ENCODE measurements around the gene GHRHR. TPM values are rescaled to one million over a fixed set of nuclear protein-coding genes. Genes with fewer than 3 reads are reported as not detected.

The GHRHR gene
- total and polyA plus RNA-seq, 2 of the 4 experiments (the other 2 are of a cell fraction), result not detected

DNA sequence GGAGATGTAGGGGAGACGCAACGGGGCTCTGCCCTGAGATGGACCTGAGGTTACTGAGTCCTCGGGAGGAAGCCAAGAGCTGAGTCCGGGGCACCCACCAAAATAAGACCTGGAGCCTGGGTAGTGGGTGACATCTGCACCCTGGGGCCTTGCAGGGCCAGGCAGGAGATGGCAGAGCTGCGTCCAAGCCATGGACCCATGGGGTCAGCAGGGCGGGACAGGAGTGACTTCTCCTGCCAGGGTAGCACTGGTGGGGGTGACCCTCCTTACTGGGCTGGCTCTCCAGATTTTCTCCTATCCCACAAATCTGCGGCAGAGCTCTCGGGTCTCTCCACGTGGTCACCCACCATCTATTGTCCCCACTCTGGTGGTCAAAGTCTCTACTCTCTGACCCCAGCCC, 2.1 kb downstream of the GHRHR start:
- H3K23ac ChIP-seq (ENCODE audit: low read depth, low read length), result no peak overlapping the region
- no peak overlapping the region for H3K18ac ChIP-seq (ENCODE audit: low read depth, low read length)
- no peak overlapping the region for H3K4me2 ChIP-seq (ENCODE audit: low read depth, low read length)
- H3K79me1 ChIP-seq (ENCODE audit: low read depth in 1 of 2, low read length in 2 of 2), result no peaks in the 10 kb centered on the region
- H3K27ac ChIP-seq (ENCODE audit: insufficient read depth, low read length), result no peak overlapping the region
- no peak overlapping the region for H2BK5ac ChIP-seq (ENCODE audit: low read depth, low read length, poor library complexity, severe bottlenecking)
- no peak overlapping the region for H3K14ac ChIP-seq (replicated peaks; ENCODE audit: low read depth, low read length)
- H2BK15ac ChIP-seq (ENCODE audit: low read depth, low read length), result no peak overlapping the region
- no peak overlapping the region for H3K4ac ChIP-seq (ENCODE audit: low read depth, low read length)
- WGBS, 2 experiments (ENCODE audit: extremely low coverage in 2 of 2, insufficient read length in 1 of 2), result no CpG with 5 or more reads among the region's 9 CpGs
- no peak overlapping the region for H2AK9ac ChIP-seq (replicated peaks; ENCODE audit: low read depth, low read length, poor library complexity)
- BruUV-seq (replicated peaks), result no TSS peak
- no peak overlapping the region for H2AK5ac ChIP-seq (ENCODE audit: low read depth, low read length)
- H4K8ac ChIP-seq (ENCODE audit: low read depth in 2 of 2, low read length in 2 of 2), result no peak overlapping the region
- no peak overlapping the region for H3K4me3 ChIP-seq (ENCODE audit: insufficient read depth, low read depth, low read length)
- H2BK120ac ChIP-seq (ENCODE audit: low read depth, low read length), result no peak overlapping the region
- dilution Hi-C loops (cut with HindIII; ENCODE audit: low sequenced_read_pairs, unreplicated experiment) (no loop called here), intact Hi-C loops (cut with micrococcal nuclease) (no loop called here), in situ Hi-C loops (cut with MboI; ENCODE audit: low sequenced_read_pairs) (no loop called here)
- H2BK20ac ChIP-seq (ENCODE audit: low read depth, low read length), result no peak overlapping the region
- ChIA-PET POLR2A (ENCODE audit: unreplicated experiment) (no interaction called here), CTCF (interaction anchor here (0.6 to 0.8 kb wide), 2 partner anchors 26 to 902 kb away, joined by 3 to 4 read pairs; no protein-coding TSS in a partner anchor)
- ATAC-seq (ENCODE audit: low read depth) (no peak), DNase-seq (no peak)
- TF ChIP-seq BHLHE40 (IDR thresholded peaks at IDR 0.05; ENCODE audit: low read depth, low read length) (no peak), CEBPB (IDR thresholded peaks at IDR 0.05; ENCODE audit: low read depth, low read length) (no peak), RAD21 (IDR thresholded peaks at IDR 0.05; ENCODE audit: low read length) (no peak), FOS (IDR thresholded peaks at IDR 0.05; ENCODE audit: low read depth, low read length) (no peak), MXI1 (IDR thresholded peaks at IDR 0.05; ENCODE audit: borderline replicate concordance, low read depth, low read length) (no peak), NFE2L2 (IDR thresholded peaks at IDR 0.05; ENCODE audit: low read depth, low read length) (no peak), SMC3 (IDR thresholded peaks at IDR 0.05; ENCODE audit: low read depth, low read length) (no peak), RFX5 (IDR thresholded peaks at IDR 0.05; ENCODE audit: low read depth, low read length) (no peak), POLR2A (IDR thresholded peaks at IDR 0.05; ENCODE audit: low read depth, low read length) (no peak), CHD1 (IDR thresholded peaks at IDR 0.05; ENCODE audit: low read depth, low read length) (no peak), MAFK (IDR thresholded peaks at IDR 0.05; ENCODE audit: low read depth, low read length) (no peak), MAZ (IDR thresholded peaks at IDR 0.05; ENCODE audit: borderline replicate concordance, low read depth, low read length) (no peak), RCOR1 (IDR thresholded peaks at IDR 0.05; ENCODE audit: insufficient replicate concordance, low read length) (no peak)
- TF ChIP-seq, protein P1, sequence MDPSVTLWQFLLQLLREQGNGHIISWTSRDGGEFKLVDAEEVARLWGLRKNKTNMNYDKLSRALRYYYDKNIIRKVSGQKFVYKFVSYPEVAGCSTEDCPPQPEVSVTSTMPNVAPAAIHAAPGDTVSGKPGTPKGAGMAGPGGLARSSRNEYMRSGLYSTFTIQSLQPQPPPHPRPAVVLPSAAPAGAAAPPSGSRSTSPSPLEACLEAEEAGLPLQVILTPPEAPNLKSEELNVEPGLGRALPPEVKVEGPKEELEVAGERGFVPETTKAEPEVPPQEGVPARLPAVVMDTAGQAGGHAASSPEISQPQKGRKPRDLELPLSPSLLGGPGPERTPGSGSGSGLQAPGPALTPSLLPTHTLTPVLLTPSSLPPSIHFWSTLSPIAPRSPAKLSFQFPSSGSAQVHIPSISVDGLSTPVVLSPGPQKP (IDR thresholded peaks at IDR 0.05; ENCODE audit: borderline replicate concordance, low read depth, low read length), result no peak
- TF ChIP-seq, protein P2, sequence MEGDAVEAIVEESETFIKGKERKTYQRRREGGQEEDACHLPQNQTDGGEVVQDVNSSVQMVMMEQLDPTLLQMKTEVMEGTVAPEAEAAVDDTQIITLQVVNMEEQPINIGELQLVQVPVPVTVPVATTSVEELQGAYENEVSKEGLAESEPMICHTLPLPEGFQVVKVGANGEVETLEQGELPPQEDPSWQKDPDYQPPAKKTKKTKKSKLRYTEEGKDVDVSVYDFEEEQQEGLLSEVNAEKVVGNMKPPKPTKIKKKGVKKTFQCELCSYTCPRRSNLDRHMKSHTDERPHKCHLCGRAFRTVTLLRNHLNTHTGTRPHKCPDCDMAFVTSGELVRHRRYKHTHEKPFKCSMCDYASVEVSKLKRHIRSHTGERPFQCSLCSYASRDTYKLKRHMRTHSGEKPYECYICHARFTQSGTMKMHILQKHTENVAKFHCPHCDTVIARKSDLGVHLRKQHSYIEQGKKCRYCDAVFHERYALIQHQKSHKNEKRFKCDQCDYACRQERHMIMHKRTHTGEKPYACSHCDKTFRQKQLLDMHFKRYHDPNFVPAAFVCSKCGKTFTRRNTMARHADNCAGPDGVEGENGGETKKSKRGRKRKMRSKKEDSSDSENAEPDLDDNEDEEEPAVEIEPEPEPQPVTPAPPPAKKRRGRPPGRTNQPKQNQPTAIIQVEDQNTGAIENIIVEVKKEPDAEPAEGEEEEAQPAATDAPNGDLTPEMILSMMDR (conservative IDR thresholded peaks at IDR 0.05; ENCODE audit: low read depth, low read length), result no peak
- TF ChIP-seq, protein P3, sequence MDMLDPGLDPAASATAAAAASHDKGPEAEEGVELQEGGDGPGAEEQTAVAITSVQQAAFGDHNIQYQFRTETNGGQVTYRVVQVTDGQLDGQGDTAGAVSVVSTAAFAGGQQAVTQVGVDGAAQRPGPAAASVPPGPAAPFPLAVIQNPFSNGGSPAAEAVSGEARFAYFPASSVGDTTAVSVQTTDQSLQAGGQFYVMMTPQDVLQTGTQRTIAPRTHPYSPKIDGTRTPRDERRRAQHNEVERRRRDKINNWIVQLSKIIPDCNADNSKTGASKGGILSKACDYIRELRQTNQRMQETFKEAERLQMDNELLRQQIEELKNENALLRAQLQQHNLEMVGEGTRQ (IDR thresholded peaks at IDR 0.05; ENCODE audit: low read depth, low read length), result no peak
- peaks cover 53% of the 10 kb centered on the region for H3K27me3 ChIP-seq (ENCODE audit: control insufficient read depth, insufficient read depth, low read length)
- no peak overlapping the region for H2AFZ ChIP-seq (replicated peaks; ENCODE audit: low read length, poor library complexity)
- H4K91ac ChIP-seq (ENCODE audit: insufficient read depth, low read depth, low read length), result no peak overlapping the region
- H4K5ac ChIP-seq (ENCODE audit: low read depth, low read length), result no peak overlapping the region
- H3K9ac ChIP-seq (ENCODE audit: low read depth, low read length), result no peak overlapping the region
- H4K20me1 ChIP-seq (ENCODE audit: insufficient read depth, low read length), result no peaks in the 10 kb centered on the region
- H3K9me1 ChIP-seq (ENCODE audit: insufficient read depth, low read length), result no peaks in the 10 kb centered on the region
- H3K9me3 ChIP-seq (ENCODE audit: control insufficient read depth, insufficient read depth, low read length), result no peaks in the 10 kb centered on the region
- H3K4me1 ChIP-seq (ENCODE audit: control insufficient read depth, insufficient read depth, low read length), result no peaks in the 10 kb centered on the region
- H3K36me3 ChIP-seq (ENCODE audit: control insufficient read depth, insufficient read depth, low read length), result no peaks in the 10 kb centered on the region
- no peak overlapping the region for H3K56ac ChIP-seq (ENCODE audit: extremely low read depth, insufficient read depth, low read length)
